Cardiac fibroblast (primary cell): Measurements from ENCODE around the gene FANCI.

Experiments
- DNase-seq, 2 donors: peaks; one replicate each; pipeline versions ENCODE4 v3.0.0 to v3.0.0-alpha.2; 2010; ENCODE audit warnings: low read depth in 2 of 2
- H3K4me3 ChIP-seq, 2 donors: replicated peaks in 1 of 2; 1 replicate in 1 of 2; 2 replicates in 1 of 2; pipeline ENCODE4 v1.5.1; 2011; ENCODE audit warnings: low read depth in 2 of 2, low read length in 2 of 2, mild to moderate bottlenecking in 2 of 2, moderate library complexity in 1 of 2
- TF ChIP-seq, protein P1 (sequence below): IDR thresholded peaks from one replicate; pipeline ENCODE4 v1.5.1; 2011; ENCODE audit warnings: low read depth, mild to moderate bottlenecking, low read length, inconsistent platforms

Gene FANCI

DNA sequence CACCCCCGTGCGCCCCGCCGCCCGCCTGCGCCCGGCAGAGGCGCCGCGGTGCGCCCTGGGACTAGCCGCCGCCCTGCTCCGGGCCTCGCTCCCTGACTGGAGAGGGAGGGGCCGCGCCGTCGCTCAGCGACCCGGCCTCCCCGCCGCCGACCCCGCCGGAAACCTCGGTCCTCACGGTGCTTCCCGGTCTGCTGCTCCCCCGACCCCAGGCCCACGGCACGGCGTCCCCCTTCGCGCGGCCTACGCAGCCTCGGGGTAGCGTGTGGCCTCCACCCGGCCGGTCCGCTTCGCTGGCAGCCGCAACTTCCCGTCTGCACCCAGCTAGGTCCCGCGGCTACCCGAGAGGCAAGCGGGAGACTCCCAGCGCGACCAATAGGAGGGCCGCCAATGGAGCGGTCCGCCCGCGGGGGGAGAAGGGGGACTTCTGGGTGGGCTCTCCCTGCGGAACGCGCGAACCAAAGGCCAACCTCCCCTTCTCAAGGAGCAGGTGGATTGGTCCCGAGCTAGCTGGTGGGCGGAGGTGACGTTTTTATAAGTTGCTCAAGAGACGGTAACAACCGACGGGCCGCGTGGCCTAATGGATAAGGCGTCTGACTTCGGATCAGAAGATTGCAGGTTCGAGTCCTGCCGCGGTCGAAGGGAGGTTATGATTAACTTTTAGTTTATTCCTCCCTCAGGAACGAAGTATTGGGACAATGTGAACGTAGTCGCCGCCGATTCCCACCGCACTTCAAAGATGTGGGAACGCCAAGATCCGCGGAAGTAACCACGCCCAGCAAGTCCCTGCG lies 90.9 kb downstream of the FANCI start, which contains the start of gene POLG:
Gene POLG, minus strand, starts transcription at position 315 of the 788 bp plus-strand sequence. CDS start 1,070 bp downstream, outside the sequence.
- TF ChIP-seq, protein P1, sequence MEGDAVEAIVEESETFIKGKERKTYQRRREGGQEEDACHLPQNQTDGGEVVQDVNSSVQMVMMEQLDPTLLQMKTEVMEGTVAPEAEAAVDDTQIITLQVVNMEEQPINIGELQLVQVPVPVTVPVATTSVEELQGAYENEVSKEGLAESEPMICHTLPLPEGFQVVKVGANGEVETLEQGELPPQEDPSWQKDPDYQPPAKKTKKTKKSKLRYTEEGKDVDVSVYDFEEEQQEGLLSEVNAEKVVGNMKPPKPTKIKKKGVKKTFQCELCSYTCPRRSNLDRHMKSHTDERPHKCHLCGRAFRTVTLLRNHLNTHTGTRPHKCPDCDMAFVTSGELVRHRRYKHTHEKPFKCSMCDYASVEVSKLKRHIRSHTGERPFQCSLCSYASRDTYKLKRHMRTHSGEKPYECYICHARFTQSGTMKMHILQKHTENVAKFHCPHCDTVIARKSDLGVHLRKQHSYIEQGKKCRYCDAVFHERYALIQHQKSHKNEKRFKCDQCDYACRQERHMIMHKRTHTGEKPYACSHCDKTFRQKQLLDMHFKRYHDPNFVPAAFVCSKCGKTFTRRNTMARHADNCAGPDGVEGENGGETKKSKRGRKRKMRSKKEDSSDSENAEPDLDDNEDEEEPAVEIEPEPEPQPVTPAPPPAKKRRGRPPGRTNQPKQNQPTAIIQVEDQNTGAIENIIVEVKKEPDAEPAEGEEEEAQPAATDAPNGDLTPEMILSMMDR: no peak
- H3K4me3 ChIP-seq: peak within 1 kb of the TSS; percentile 88 to 89
- DNase-seq: peak; percentile 100

DNA sequence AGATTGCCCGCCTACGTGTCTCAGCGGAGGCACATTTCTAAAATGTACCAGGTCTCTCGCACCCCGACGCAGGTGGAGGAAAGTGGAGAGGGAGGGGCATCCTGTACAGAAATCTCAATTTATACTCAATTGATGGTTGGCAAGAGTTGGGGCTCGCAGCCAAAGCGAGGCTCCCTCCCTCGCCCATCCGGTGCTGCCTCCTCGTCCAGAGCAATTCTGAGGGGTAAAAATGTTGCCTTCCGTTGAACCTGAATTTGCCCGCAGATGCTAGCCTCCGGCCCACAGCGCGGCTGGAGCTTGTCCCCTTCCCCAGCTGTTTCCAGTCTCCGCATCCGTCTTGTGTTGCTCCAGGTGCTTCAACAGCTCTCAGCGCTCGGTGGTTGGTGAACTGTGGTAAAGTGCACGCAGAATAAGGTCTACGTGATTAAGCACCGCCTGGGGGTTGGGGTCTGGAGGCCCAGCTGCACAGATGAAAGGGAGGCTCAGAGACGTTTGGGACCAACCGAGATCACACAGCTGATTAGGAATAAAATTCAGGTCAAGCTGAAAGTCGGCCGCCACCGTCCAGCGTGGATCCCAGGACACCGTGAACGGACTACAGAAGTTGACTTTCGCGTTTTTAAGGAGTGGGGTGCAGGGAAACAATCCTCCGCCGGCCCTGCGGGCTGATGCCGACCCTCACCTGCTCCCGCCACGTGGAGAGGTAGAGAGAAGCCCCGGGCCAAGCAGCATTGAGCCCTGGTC lies 91.7 kb downstream of the FANCI start:
- TF ChIP-seq, protein P1: no peak
- peak overlapping the region; percentile 38 to 52 for H3K4me3 ChIP-seq
- no peak for DNase-seq

DNA sequence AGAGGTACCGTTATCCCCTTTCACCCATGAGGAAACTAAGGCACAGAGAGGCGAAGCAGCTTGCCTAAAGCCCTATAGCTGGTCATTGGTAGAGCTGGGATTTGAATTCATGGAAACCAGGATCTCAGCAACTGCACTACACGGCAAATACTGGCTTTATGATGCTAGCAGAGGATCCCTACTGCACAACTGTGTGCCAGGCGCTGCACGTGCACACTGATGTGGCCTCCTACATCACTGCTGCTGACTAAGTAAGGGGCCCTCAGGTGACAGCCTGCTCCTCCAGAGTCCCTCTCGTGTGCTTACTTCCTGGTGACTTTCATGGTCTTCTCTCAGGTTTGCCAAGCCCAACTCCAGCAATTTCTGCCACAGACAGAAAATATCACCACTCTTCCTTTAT lies 94.3 kb downstream of the FANCI start:
- no peak for DNase-seq
- TF ChIP-seq, protein P1: no peak
- H3K4me3 ChIP-seq: no peak overlapping the region

DNA sequence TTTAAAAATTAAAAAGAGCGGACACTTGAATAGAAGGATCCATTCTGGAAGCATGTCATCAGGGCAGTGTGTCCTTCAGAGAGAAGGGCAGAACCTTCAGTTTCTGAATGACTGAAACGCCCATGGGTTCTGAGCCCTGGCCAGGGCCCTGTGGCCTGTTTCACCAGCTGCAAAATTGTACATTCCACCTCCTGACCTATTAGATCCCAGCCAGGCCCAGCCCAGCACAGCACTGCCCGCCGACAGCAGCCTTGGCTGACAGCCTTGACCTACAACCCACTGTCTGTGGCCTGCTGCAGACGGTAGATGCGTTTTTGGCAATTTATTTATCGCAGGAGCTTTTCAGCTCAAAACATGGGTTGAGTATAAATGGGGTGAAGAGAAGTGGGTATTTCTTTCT lies 96.8 kb downstream of the FANCI start:
- DNase-seq: no peak
- TF ChIP-seq, protein P1: no peak
- no peak overlapping the region for H3K4me3 ChIP-seq

DNA sequence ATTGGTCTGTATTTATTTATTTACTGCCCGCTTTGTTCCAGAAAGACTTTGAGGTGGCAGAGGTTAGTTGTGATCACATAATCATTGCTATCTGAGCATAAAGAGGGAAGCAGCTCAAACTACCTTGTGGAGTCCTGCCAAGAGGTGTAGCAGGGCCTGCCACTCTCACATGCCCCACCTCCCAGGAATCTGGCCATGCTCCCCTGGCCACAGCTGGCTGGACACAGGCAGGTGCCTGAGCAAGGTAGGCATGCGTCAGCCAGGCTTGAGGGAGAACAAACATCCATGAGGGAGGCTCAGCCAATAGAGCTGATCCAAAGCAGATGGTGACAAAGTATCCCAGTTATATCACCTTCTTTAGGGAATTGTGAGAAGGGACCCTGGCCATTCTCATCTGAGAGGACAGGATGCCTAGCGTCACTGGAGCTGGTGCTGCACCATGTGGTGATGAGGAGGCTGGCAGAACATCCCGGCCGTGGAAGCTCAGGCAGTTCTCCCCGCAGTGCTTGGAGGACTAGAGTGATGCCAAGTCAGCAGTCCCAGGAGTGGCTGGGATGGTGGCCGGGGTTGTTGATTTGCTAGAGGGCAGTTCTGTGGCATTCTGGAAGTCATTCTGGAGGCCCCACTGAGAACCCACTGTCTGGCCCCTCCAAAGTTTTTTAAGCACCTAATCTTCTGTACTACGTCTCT lies 97.7 kb downstream of the FANCI start:
- TF ChIP-seq, protein P1: no peak
- H3K4me3 ChIP-seq: no peak overlapping the region
- no peak for DNase-seq

DNA sequence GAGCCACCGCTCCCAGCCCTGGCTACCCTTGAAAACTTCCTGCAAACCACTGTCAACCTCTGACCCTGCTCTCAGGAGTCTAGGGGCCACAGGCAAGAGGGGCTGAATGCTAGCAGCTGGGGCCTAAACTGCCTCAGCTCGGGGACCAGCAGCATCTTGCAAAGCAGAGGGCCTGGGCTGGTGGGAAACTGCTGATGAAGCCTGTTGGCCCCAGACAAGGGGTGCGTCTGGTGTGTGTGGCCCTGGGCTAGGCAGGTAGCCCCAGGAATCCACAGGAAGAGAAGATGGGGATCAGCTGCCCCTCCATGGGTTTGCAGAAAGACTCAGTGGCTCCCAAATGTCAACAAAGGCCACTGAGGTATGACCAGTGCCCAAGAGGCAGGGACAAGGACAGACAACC lies 99.1 kb downstream of the FANCI start:
- no peak for DNase-seq
- TF ChIP-seq, protein P1: no peak
- no peak overlapping the region for H3K4me3 ChIP-seq
